ENCODE measurements around the gene PRKCE. TPM values are rescaled to one million over a fixed set of nuclear protein-coding genes. Genes with fewer than 3 reads are reported as not detected.

PRKCE gene
- total RNA-seq, 1 experiment from 2014 or later: 1.3 TPM

DNA sequence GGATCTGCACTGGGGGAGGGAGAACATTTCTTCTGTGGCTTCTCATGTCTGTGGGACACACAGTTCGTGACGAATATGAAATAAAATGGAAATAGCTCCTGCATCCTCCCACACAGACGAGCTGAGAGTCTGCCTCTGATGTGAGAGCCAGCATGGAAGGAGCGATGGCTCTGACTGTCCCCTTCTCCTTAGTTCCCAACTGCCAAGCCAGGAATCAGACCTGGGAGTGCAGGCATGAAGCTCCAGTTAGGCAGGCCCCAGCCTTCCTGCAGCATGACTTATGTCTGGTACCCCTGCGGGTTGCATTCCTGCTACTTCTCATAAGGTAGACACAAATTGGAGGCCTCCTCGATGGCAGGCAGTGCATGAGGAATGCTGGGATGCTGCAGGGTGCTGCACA, 56.2 kb downstream of the PRKCE start:
- H2BK15ac ChIP-seq (ENCODE audit: low read depth, low read length): no peak overlapping the region
- no peak for TF ChIP-seq CTCF (conservative IDR thresholded peaks at IDR 0.05)
- peak overlapping the region; percentile 42; the same call in 1 of the 2 replicates for H3K14ac ChIP-seq (ENCODE audit: insufficient read depth, low read length)
- no CpG with 5 or more reads among the region's 6 CpGs for WGBS (ENCODE audit: extremely low coverage, insufficient read length, low lambda C conversion rate)
- H3K23me2 ChIP-seq (ENCODE audit: insufficient read length, low read depth, low read length, poor library complexity, severe bottlenecking): no peaks in the 10 kb centered on the region
- no peak overlapping the region for H4K5ac ChIP-seq (ENCODE audit: insufficient read length, low read depth, low read length)
- H2BK5ac ChIP-seq (ENCODE audit: insufficient read length, low read length): no peak overlapping the region
- H2AK5ac ChIP-seq (ENCODE audit: insufficient read length, low read length): no peak overlapping the region
- no peak overlapping the region for H3T11ph ChIP-seq (ENCODE audit: low read length)
- no peak overlapping the region for H4K8ac ChIP-seq (replicated peaks; ENCODE audit: insufficient read length, low read depth, low read length)
- no peak overlapping the region for H3K23ac ChIP-seq (ENCODE audit: insufficient read length, low read depth, low read length)
- Mint-ChIP-seq H3K27ac (no peak overlapping the region), H3K27me3 (ENCODE audit: low read depth) (peaks cover 11% of the 10 kb centered on the region), H3K36me3 (ENCODE audit: insufficient read depth in 1 of 3, low read depth in 3 of 3) (peaks cover 0 to 3% (median 0%) of the 10 kb centered on the region in 3 experiments; a peak in 1 of 7 replicates), H3K4me1 (peaks cover under 1 to 4% of the 10 kb centered on the region in 2 experiments; a peak in 3 of 4 replicates), H3K9me3 (peaks cover 0 to 9% of the 10 kb centered on the region in 2 experiments; a peak in 3 of 5 replicates), H3K4me3 (no peak overlapping the region)
- H4K91ac ChIP-seq (ENCODE audit: insufficient read length, low read depth, low read length): no peak overlapping the region
- H3K56ac ChIP-seq (ENCODE audit: insufficient read length, low read depth, low read length): no peak overlapping the region
- H2BK120ac ChIP-seq (ENCODE audit: low read depth, low read length, poor library complexity, severe bottlenecking): no peak overlapping the region
- H3K79me2 ChIP-seq (ENCODE audit: insufficient read depth, low read length): no peaks in the 10 kb centered on the region
- no peak overlapping the region for H2BK20ac ChIP-seq (ENCODE audit: low read depth, low read length, poor library complexity, severe bottlenecking)
- H3K27me3 ChIP-seq (ENCODE audit: insufficient read depth, low read length): no peaks in the 10 kb centered on the region
- H3K4me1 ChIP-seq (ENCODE audit: insufficient read depth, low read length): 0 out of 2 replicates have a peak, but pooled peaks cover under 1% of the 10 kb centered on the region
- no peak overlapping the region for H3K9ac ChIP-seq (ENCODE audit: extremely low read depth, insufficient read length, low read length)
- H3K9me3 ChIP-seq (ENCODE audit: control insufficient read depth, low read depth, low read length): no peaks in the 10 kb centered on the region
- H3K79me1 ChIP-seq (ENCODE audit: insufficient read depth, low read depth, low read length, poor library complexity, severe bottlenecking): no peaks in the 10 kb centered on the region
- H4K20me1 ChIP-seq (ENCODE audit: control insufficient read depth, insufficient read depth, insufficient read length): no peaks in the 10 kb centered on the region
- H3K4me2 ChIP-seq (ENCODE audit: insufficient read depth, insufficient read length, low read length): no peak overlapping the region
- H3K4ac ChIP-seq (ENCODE audit: low read depth, low read length): no peak overlapping the region
- H3K27ac ChIP-seq (ENCODE audit: insufficient read length, low read depth, low read length): no peak overlapping the region
- no peak overlapping the region for H2BK12ac ChIP-seq (ENCODE audit: insufficient read length, low read depth, low read length)
- no peak for DNase-seq
- no peak overlapping the region for H3K18ac ChIP-seq (ENCODE audit: insufficient read length, low read depth, low read length)
- H2AFZ ChIP-seq (ENCODE audit: low read length): no peak overlapping the region
